ENCODE results near the gene DNAJC17.

DNAJC17 gene

DNA sequence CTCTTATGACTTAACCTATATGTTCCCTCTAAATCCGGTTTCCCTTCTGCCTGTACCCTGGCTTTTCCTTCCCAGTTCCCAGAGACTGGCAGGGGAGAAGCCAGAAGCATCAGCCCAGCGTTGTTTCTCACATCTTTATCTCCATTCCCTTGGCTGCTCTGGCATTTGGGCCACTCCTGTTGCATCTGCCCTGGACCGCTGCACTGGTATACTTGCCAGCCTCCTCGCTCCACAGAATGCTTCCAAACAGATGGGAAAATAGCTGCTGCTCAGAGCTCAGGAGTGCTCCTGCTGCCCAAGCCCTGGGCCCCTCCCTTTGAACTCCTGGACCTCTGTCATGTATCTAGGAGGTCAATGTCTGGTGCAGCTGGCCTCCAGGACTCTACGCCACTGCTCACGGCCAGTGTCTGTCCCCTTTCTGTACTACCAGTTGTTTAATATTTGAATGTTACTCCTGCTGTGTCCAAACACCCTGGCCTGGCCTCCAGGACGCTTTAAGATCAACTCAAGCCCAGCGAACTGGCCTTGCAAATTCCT lies 43.4 kb upstream of the DNAJC17 start:
- H3K4me3 ChIP-seq (ENCODE audit: low read depth, low read length): no peak overlapping the region
- in situ Hi-C loops (cut with HindIII; ENCODE audit: low sequenced_read_pairs): no loop called here
- no peak for DNase-seq (ENCODE audit: low read depth)
- TF ChIP-seq, protein P1, sequence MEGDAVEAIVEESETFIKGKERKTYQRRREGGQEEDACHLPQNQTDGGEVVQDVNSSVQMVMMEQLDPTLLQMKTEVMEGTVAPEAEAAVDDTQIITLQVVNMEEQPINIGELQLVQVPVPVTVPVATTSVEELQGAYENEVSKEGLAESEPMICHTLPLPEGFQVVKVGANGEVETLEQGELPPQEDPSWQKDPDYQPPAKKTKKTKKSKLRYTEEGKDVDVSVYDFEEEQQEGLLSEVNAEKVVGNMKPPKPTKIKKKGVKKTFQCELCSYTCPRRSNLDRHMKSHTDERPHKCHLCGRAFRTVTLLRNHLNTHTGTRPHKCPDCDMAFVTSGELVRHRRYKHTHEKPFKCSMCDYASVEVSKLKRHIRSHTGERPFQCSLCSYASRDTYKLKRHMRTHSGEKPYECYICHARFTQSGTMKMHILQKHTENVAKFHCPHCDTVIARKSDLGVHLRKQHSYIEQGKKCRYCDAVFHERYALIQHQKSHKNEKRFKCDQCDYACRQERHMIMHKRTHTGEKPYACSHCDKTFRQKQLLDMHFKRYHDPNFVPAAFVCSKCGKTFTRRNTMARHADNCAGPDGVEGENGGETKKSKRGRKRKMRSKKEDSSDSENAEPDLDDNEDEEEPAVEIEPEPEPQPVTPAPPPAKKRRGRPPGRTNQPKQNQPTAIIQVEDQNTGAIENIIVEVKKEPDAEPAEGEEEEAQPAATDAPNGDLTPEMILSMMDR (IDR thresholded peaks at IDR 0.05; ENCODE audit: low read depth, low read length, missing control alignments): no peak

DNA sequence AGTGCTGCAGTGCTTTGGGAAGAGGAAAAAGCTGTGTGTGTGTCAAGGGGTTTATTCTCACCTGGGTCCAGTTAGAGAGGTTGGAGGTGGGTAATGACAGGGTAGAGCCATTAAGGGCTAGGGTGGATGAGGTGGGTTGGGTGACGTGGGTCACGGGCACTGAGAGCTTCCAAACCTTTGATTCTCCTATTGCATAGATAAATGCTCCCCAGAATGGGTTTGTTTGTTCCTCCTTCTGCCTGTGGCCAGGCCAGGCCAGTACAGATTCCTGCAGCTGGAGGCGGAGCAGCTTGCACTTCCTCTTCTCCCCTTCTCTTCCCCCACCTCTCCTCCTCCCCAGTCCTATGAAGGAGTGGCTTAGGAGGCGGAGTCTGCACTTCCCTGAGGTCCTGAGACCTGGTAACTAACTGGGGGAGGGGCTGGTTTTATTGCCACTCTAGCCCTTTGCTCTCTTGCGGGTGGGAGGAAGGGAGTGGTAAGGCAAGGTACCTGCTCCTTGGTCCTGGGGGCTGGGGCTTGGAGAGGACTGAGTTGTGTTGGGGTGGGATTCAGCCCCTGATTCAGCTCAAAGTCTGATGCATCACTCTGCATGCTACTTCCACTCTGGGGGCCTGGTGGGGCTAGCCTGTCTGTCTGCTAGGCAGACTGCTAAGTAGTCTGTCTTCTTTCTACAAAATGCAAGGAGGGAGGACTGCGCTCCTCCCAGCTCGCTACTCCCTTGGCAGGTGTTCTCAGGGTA lies 40.1 kb upstream of the DNAJC17 start:
- no peak for DNase-seq (ENCODE audit: low read depth)
- in situ Hi-C loops (cut with HindIII; ENCODE audit: low sequenced_read_pairs): no loop called here
- H3K4me3 ChIP-seq (ENCODE audit: low read depth, low read length): no peak overlapping the region

DNA sequence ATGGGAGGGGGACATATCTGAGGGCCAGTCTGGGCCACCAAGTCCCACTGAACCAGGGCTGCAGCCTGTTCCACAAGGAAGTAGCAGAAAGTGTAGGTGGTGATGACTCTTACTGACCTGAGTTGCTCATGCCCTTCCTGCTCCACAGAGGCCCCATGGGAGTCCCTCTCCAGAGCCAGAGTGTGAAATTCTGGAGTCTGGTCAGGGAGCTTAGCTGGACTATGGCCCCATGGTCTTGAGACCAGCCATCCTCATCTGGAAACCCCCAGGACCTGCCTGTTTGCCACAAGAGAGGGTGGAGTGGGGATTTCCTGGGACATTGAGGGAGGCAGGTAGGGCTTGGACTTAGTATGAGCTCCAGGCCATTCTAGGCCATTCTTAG lies 39.6 kb upstream of the DNAJC17 start:
- H3K4me3 ChIP-seq (ENCODE audit: low read depth, low read length): no peak overlapping the region
- TF ChIP-seq, protein P1 (IDR thresholded peaks at IDR 0.05; ENCODE audit: low read depth, low read length, missing control alignments): no peak
- no peak for DNase-seq (ENCODE audit: low read depth)
- in situ Hi-C loops (cut with HindIII; ENCODE audit: low sequenced_read_pairs): no loop called here

More for the DNA sequence above, 40.1 kb upstream of the DNAJC17 start:
- TF ChIP-seq, protein P1 (IDR thresholded peaks at IDR 0.05; ENCODE audit: low read depth, low read length, missing control alignments): no peak

DNA sequence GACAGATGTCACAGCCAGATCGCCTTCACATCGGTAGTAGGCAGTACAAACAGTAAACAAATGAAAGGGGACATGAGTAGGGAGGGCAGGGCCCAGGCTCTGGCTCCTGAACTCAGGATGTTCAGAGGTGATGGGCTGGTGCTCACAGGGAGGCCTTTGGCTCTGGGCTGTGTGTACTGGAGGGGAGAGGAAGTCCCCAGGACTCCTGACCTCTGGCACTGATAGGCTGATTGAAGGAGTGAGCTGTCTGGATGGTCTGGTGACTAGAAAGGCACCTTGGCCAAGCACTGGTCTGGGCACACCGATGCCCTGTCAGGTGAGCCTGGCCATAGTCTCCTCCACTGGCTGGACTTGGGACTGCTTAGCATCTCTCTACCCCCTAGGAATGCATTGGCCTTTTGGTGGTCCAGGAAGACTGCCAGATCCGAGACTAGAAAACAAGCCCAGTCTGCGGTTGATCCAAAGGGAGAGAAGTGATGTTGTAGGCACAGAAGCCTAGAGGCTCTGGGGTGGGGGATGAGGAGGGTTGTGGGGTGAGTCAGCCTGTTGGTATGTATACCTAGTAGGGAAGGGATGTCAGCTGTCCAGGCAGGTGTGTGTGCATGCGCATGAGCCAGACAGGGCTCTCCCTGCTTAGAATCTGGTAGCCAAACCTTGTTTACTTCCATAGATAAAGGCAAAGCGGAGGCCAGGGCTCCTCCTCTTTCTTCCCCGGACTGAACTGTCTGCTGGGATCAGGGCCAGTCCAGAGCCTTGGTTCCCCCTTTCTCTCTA lies 38.4 kb upstream of the DNAJC17 start:
- no peak overlapping the region for H3K4me3 ChIP-seq (ENCODE audit: low read depth, low read length)
- in situ Hi-C loops (cut with HindIII; ENCODE audit: low sequenced_read_pairs): no loop called here
- no peak for DNase-seq (ENCODE audit: low read depth)
- TF ChIP-seq, protein P1 (IDR thresholded peaks at IDR 0.05; ENCODE audit: low read depth, low read length, missing control alignments): no peak

DNA sequence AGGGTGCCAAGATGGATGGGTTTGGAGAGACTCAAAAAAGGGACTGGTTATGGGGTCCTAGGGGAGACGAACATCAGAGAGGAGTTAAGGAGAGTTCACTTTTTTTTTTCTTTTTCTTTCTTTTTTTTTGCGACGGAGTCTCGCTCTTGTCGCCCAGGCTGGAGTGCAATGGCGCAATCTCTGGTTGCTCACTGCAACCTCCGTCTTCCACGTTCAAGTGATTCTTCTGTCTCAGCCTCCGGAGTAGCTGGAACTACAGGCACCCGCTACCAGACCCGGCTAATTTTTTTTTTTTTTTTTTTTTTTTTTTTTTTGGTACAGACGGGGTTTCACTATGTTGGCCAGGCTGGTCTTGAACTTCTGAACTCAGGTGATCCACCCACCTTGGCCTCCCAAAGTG lies 37.8 kb upstream of the DNAJC17 start:
- in situ Hi-C loops (cut with HindIII; ENCODE audit: low sequenced_read_pairs): no loop called here
- DNase-seq (ENCODE audit: low read depth): no peak
- H3K4me3 ChIP-seq (ENCODE audit: low read depth, low read length): peak overlapping the region; percentile 38
- TF ChIP-seq, protein P1 (IDR thresholded peaks at IDR 0.05; ENCODE audit: low read depth, low read length, missing control alignments): no peak

DNA sequence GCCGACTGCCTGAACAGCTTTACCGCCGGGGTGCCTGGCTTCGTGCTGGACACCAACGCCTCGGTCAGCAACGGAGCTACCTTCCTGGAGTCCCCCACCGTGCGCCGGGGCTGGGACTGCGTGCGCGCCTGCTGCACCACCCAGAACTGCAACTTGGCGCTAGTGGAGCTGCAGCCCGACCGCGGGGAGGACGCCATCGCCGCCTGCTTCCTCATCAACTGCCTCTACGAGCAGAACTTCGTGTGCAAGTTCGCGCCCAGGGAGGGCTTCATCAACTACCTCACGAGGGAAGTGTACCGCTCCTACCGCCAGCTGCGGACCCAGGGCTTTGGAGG lies 37.4 kb upstream of the DNAJC17 start:
- in situ Hi-C loops (cut with HindIII; ENCODE audit: low sequenced_read_pairs): no loop called here
- DNase-seq (ENCODE audit: low read depth): no peak
- peak overlapping the region; percentile 38 for H3K4me3 ChIP-seq (ENCODE audit: low read depth, low read length)
- TF ChIP-seq, protein P1 (IDR thresholded peaks at IDR 0.05; ENCODE audit: low read depth, low read length, missing control alignments): no peak
